Hepatocyte (in vitro differentiated cells): ENCODE results near the gene CX3CR1. TPM values are rescaled to one million over a fixed set of nuclear protein-coding genes. Genes with fewer than 3 reads are reported as not detected.

Source experiments
- DNase-seq: peaks from one replicate; pipeline ENCODE4 v3.0.0-alpha.2; 2016; ENCODE audit warnings: low spot score
- H2AFZ ChIP-seq: fragments of 200-600 bp; sonication (generic); 2 replicates; pipeline ENCODE4 v1.6.0; 2016; ENCODE audit warnings: antibody characterized with exemption, mild to moderate bottlenecking
- H3K27ac ChIP-seq: fragments of 200-600 bp; sonication (generic); 2 replicates; pipeline ENCODE4 v1.5.1; 2016; ENCODE audit warnings: mild to moderate bottlenecking
- H3K27me3 ChIP-seq: fragments of 200-600 bp; sonication (generic); 2 replicates; pipeline ENCODE4 v1.6.1; 2016
- H3K36me3 ChIP-seq: fragments of 200-600 bp; sonication (generic); replicated peaks from 2 replicates; pipeline ENCODE4 v1.5.1; 2016; ENCODE audit warnings: low read depth; ENCODE audit not compliant: insufficient read depth
- H3K4me1 ChIP-seq: fragments of 200-600 bp; sonication (generic); 2 replicates; pipeline ENCODE4 v1.5.1; 2016; ENCODE audit warnings: mild to moderate bottlenecking, moderate library complexity; ENCODE audit not compliant: insufficient read depth
- H3K4me2 ChIP-seq: fragments of 200-600 bp; sonication (generic); 2 replicates; pipeline ENCODE4 v1.6.0; 2016
- H3K4me3 ChIP-seq: fragments of 200-600 bp; sonication (generic); 2 replicates; pipeline ENCODE4 v1.5.1; 2016; ENCODE audit warnings: mild to moderate bottlenecking
- H3K79me2 ChIP-seq: fragments of 200-600 bp; sonication (generic); 2 replicates; pipeline ENCODE4 v1.6.0; 2017; ENCODE audit warnings: mild to moderate bottlenecking
- H3K9me2 ChIP-seq: fragments of 200-600 bp; sonication (generic); replicated peaks from 2 replicates; pipeline ENCODE4 v1.6.0; 2017; ENCODE audit warnings: mild to moderate bottlenecking; ENCODE audit not compliant: insufficient read depth
- H3K9me3 ChIP-seq: fragments of 200-600 bp; sonication (generic); 2 replicates; pipeline ENCODE4 v1.5.1; 2016; ENCODE audit warnings: low read depth, mild to moderate bottlenecking
- H4K20me1 ChIP-seq: fragments of 200-600 bp; sonication (generic); 2 replicates; pipeline ENCODE4 v1.6.0; 2016; ENCODE audit warnings: mild to moderate bottlenecking; ENCODE audit not compliant: insufficient read depth, poor library complexity, severe bottlenecking
- EZH2 ChIP-seq: fragments of 200-600 bp; sonication (generic); IDR thresholded peaks from 2 replicates; pipeline ENCODE4 v1.6.1; 2016; ENCODE audit warnings: antibody characterized with exemption, mild to moderate bottlenecking, borderline replicate concordance
- EZH2phosphoT487 ChIP-seq: fragments of 200-600 bp; sonication (generic); IDR thresholded peaks from one replicate; pipeline ENCODE4 v1.6.1; 2018; ENCODE audit warnings: antibody characterized with exemption, mild to moderate bottlenecking, low read depth, moderate library complexity; ENCODE audit not compliant: unreplicated experiment, severe bottlenecking
- WGBS: methylation state at CpG from one replicate; pipeline ENCODE4 v1.1.6; 2016; ENCODE audit warnings: low lambda C conversion rate; ENCODE audit errors: missing lambda C conversion rate; 5-methylcytosine and 5-hydroxymethylcytosine counted together
- polyA plus RNA-seq: library from polyadenylated mRNA; unstranded; fragments of >200 nt; fragmentation: Nextera tagmentation; extraction: Ambion mirVana; gene quantifications from 2 replicates; pipeline ENCODE4 v1.2.1, GENCODE V29; 2016
- total RNA-seq: library from RNA; depleted of rRNA; stranded (reverse); fragments of >200 nt; gene quantifications from 2 replicates; pipeline ENCODE4 v1.2.3, GENCODE V29; 2014
- TF ChIP-seq, protein P1 (sequence below): fragments of 200-600 bp; sonication (generic); IDR thresholded peaks from 2 replicates; pipeline ENCODE4 v1.5.1; 2016; ENCODE audit warnings: antibody characterized with exemption, mild to moderate bottlenecking; ENCODE audit not compliant: poor library complexity

Gene CX3CR1
- total and polyA plus RNA-seq, 2 experiments from 2014 or later, result 0.70 TPM; not detected in 1

DNA sequence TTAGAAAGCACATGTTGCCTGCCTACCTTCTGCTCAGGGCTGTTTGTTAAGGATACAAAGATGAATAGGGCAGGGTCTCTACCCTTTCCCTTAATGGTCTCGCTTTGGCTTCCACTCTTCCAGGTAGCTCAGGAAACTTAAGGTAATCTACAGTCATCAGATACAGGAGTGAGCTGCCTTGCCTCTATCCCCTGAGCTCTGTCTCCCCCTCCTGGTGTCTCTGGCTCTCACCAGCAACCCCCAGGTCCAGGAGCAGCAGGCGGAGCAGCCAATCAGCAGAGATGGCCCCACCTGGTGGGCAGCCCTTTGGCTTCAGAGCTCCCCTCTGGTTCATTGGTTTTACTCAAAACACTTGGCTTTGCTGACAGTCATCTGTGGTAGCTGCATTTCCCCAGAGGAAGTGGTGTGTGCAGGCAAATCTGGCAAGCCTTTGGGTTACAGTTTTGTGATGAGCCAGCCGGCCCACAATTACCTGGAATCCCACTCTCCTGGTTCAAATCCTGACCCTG, 8.5 kb upstream of the CX3CR1 start:
- WGBS, result 22% methylated on average over 3 of the region's 3 CpGs
- no peak overlapping the region for H3K27ac ChIP-seq

DNA sequence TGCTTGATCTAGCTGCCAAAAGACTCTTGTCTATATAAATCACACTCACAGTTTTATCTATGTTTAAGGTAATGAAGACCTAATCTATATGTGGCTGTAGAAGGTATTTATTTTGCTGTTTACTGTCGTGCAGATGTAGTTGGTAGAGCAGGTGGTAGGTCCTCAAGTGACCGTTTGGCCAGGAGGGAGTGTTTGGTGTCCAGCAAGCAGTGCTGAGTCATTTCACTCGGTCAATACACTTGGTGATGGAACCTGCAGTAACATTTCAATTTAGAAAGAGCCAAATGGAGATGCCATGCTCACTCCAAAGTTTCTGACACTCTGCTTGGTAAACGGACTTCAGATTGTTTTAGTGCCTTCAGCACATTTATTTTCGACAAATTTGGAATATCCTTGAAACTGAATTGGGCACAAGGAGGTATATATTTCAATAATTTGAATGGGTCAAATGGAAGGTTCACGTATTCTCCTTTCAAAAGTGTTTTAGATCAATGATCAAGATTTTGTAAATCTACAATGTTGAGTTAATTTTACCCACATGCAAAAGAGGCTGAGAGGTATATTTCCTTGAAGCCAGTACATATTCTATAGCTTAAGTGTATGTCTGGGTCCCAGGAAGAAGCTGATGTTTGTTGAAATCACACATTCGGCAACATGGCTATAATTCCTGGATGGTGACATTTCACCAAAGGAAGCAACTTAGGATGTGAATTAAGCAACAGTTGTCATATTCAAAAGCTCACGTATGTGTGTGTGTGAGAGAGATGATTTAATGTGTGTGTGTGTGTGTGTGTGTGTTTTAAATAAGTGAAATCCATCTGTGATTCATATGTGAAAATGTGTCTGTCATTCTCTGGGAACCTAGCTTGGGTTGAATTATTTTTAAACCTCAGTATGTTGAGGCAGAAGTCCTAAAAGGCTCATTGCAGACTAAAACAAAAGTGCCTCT, 7.7 kb upstream of the CX3CR1 start:
- TF ChIP-seq, protein P1, sequence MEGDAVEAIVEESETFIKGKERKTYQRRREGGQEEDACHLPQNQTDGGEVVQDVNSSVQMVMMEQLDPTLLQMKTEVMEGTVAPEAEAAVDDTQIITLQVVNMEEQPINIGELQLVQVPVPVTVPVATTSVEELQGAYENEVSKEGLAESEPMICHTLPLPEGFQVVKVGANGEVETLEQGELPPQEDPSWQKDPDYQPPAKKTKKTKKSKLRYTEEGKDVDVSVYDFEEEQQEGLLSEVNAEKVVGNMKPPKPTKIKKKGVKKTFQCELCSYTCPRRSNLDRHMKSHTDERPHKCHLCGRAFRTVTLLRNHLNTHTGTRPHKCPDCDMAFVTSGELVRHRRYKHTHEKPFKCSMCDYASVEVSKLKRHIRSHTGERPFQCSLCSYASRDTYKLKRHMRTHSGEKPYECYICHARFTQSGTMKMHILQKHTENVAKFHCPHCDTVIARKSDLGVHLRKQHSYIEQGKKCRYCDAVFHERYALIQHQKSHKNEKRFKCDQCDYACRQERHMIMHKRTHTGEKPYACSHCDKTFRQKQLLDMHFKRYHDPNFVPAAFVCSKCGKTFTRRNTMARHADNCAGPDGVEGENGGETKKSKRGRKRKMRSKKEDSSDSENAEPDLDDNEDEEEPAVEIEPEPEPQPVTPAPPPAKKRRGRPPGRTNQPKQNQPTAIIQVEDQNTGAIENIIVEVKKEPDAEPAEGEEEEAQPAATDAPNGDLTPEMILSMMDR, result no peak
- TF ChIP-seq EZH2phosphoT487, result no peak
- no peak for TF ChIP-seq EZH2
- no peaks in the 10 kb centered on the region for H3K79me2 ChIP-seq
- no peaks in the 10 kb centered on the region for H3K27me3 ChIP-seq
- H3K4me3 ChIP-seq, result no peak overlapping the region
- no peaks in the 10 kb centered on the region for H3K9me2 ChIP-seq
- no peaks in the 10 kb centered on the region for H3K36me3 ChIP-seq
- no peaks in the 10 kb centered on the region for H3K9me3 ChIP-seq
- H3K27ac ChIP-seq, result no peak overlapping the region
- no peak overlapping the region for H2AFZ ChIP-seq
- WGBS, result 61% methylated on average over 8 of the region's 8 CpGs
- no peak for DNase-seq
- H3K4me2 ChIP-seq, result no peak overlapping the region
- no peaks in the 10 kb centered on the region for H3K4me1 ChIP-seq
- H4K20me1 ChIP-seq, result no peaks in the 10 kb centered on the region

More for the DNA sequence above, 8.5 kb upstream of the CX3CR1 start:
- no peak for TF ChIP-seq EZH2phosphoT487
- TF ChIP-seq, protein P1, result peak; percentile 99
- DNase-seq, result peak; percentile 89
- Histone ChIP-seq H3K79me2 (no peaks in the 10 kb centered on the region), H4K20me1 (no peaks in the 10 kb centered on the region), H3K36me3 (no peaks in the 10 kb centered on the region), H3K27me3 (no peaks in the 10 kb centered on the region), H3K4me2 (no peak overlapping the region), H3K4me1 (no peaks in the 10 kb centered on the region), H3K4me3 (no peak overlapping the region), H3K9me2 (no peaks in the 10 kb centered on the region), H3K9me3 (no peaks in the 10 kb centered on the region), H2AFZ (no peak overlapping the region)

DNA sequence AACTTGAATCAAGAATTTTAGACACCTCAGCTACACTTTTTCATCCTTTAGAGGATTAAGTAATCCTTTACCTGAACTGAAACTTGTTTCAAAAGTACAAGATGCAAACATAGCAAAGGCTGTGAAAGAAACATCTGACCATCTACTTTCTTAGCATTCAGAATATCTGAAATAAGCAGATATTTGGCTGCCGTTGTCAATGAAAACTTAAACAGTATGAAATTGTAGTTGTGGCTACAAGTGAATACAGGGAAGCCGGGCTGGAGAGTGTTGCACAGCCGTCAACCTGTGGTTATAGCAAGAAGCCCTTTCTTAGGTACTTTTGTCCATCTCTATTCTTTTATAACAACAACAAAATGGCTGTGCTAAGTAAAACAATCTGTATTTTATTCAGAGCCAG, 6.9 kb upstream of the CX3CR1 start:
- WGBS, result 94% methylated on average over 3 of the region's 3 CpGs
- TF ChIP-seq EZH2 (no peak), EZH2phosphoT487 (no peak)
- TF ChIP-seq, protein P1, result no peak
- Histone ChIP-seq H3K36me3 (no peaks in the 10 kb centered on the region), H3K4me3 (no peak overlapping the region), H3K4me2 (no peak overlapping the region), H3K9me3 (no peaks in the 10 kb centered on the region), H3K27me3 (no peaks in the 10 kb centered on the region), H3K79me2 (no peaks in the 10 kb centered on the region), H3K4me1 (no peaks in the 10 kb centered on the region), H4K20me1 (no peaks in the 10 kb centered on the region), H3K9me2 (no peaks in the 10 kb centered on the region), H2AFZ (no peak overlapping the region), H3K27ac (no peak overlapping the region)
- no peak for DNase-seq
